ENCODE measurements around the gene RASL10B.

DNA sequence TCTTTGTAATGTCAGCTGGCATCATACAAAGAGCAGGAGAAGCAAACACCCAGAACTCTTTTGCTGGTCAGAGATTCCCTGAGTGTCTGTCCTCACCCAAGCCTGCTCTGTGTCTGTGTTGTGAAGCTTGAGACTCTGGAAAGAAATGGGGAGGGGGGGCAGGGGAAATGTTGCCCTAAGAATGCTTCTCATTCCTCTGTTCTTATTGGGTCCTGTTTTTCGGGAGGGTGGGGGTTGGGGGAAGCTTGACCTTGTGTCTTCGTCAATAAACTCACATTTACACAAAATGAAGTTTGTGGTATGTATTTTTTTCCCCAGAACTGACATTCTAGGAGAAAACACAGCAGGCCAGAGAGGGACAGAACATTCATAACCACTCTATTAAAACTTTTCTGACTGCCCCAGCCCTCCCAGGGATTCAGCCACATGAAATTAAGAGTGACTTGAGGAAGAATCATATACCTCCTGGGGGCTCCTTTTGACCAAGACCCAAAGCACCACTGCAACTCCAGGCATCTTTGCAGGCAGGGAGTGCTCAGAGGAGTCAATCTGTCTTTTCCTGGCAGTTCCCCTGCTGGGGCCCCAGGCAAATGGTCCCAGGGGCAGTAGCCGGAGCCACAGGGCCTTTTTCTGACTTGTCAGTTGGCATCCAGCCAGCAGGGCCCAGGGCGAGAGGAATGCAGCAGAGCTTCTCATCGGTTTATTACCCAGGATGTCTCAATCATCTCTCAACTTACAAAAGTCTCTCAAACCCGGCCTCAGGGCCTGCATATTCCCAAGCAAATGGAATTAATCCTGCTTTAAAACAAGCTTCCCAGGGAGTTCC lies 5.1 kb upstream of the RASL10B start:
- TF ChIP-seq, protein P1, sequence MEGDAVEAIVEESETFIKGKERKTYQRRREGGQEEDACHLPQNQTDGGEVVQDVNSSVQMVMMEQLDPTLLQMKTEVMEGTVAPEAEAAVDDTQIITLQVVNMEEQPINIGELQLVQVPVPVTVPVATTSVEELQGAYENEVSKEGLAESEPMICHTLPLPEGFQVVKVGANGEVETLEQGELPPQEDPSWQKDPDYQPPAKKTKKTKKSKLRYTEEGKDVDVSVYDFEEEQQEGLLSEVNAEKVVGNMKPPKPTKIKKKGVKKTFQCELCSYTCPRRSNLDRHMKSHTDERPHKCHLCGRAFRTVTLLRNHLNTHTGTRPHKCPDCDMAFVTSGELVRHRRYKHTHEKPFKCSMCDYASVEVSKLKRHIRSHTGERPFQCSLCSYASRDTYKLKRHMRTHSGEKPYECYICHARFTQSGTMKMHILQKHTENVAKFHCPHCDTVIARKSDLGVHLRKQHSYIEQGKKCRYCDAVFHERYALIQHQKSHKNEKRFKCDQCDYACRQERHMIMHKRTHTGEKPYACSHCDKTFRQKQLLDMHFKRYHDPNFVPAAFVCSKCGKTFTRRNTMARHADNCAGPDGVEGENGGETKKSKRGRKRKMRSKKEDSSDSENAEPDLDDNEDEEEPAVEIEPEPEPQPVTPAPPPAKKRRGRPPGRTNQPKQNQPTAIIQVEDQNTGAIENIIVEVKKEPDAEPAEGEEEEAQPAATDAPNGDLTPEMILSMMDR (IDR thresholded peaks at IDR 0.05): no peak
- no peak for TF ChIP-seq POLR2A (IDR thresholded peaks at IDR 0.05)
- peak in 1 of 2 donors; percentile 67 for TF ChIP-seq POLR2AphosphoS5 (IDR thresholded peaks at IDR 0.05; ENCODE audit: insufficient read depth in 1 of 2, low read depth in 1 of 2)
